MG63 (cell line): Measurements from ENCODE around the gene DNAAF1. TPM values are rescaled to one million over a fixed set of nuclear protein-coding genes. Genes with fewer than 3 reads are reported as not detected.
A peak's percentile ranks its signal among the peaks of the same experiment; 100 is the strongest.

ENCODE experiments used
- DNase-seq: peaks from one replicate; pipeline ENCODE4 v3.0.0-alpha.2; 2020
- H3K27me3 ChIP-seq: fragments of 250-450 bp; sonication (Bioruptor Pico); 2 replicates; pipeline ENCODE4 v1.5.1; 2020; ENCODE audit warnings: mild to moderate bottlenecking, moderate library complexity
- H3K36me3 ChIP-seq: fragments of 250-450 bp; sonication (Bioruptor Pico); 2 replicates; pipeline ENCODE4 v1.5.1; 2020; ENCODE audit warnings: mild to moderate bottlenecking, moderate library complexity
- H3K4me3 ChIP-seq: fragments of 250-450 bp; sonication (Bioruptor Pico); 2 replicates; pipeline ENCODE4 v1.5.1; 2020; ENCODE audit warnings: mild to moderate bottlenecking, moderate library complexity
- H3K9me3 ChIP-seq: fragments of 250-450 bp; sonication (Bioruptor Pico); 2 replicates; pipeline ENCODE4 v1.5.1; 2020; ENCODE audit warnings: mild to moderate bottlenecking, moderate library complexity
- total RNA-seq: library from RNA; depleted of rRNA; stranded (reverse); fragments of >200 nt; shearing (Covaris generic); gene quantifications from 2 replicates; pipeline ENCODE4 v1.2.3, GENCODE V29; 2014; ENCODE audit warnings: low replicate concordance

The DNAAF1 gene
- total RNA-seq, 1 experiment from 2014 or later = not detected

- Histone ChIP-seq H3K27me3 (no peaks in the 10 kb centered on the region), H3K4me3 (peak overlapping the region; percentile 57), H3K36me3 (no peaks in the 10 kb centered on the region), H3K9me3 (no peaks in the 10 kb centered on the region)
- no peak for DNase-seq
Measured at GRCh38 chr16:84143784-84144199, 1.3 kb upstream of the DNAAF1 start.

- peak overlapping the region; percentile 57 for H3K4me3 ChIP-seq
- peak; percentile 4 for DNase-seq
Measured at GRCh38 chr16:84144209-84144858, 774 bp upstream of the DNAAF1 start.

GRCh38 chr16:84150926-84151325 lies 5.8 kb downstream of the DNAAF1 start:
- Histone ChIP-seq H3K36me3 (no peaks in the 10 kb centered on the region), H3K4me3 (no peak overlapping the region), H3K27me3 (no peaks in the 10 kb centered on the region), H3K9me3 (no peaks in the 10 kb centered on the region)
- DNase-seq = no peak

More at GRCh38 chr16:84144209-84144858, 774 bp upstream of the DNAAF1 start:
- H3K27me3 ChIP-seq = no peaks in the 10 kb centered on the region
- no peaks in the 10 kb centered on the region for H3K9me3 ChIP-seq
- no peaks in the 10 kb centered on the region for H3K36me3 ChIP-seq

GRCh38 chr16:84153660-84154214 lies 8.6 kb downstream of the DNAAF1 start:
- peak; percentile 12 for DNase-seq
- Histone ChIP-seq H3K27me3 (no peaks in the 10 kb centered on the region), H3K36me3 (no peaks in the 10 kb centered on the region), H3K4me3 (no peak overlapping the region), H3K9me3 (no peaks in the 10 kb centered on the region)

- Histone ChIP-seq H3K36me3 (no peaks in the 10 kb centered on the region), H3K27me3 (no peaks in the 10 kb centered on the region)
- no peak for DNase-seq
Measured at GRCh38 chr16:84155226-84155625, 10.1 kb downstream of the DNAAF1 start.

GRCh38 chr16:84155771-84156170 lies 10.7 kb downstream of the DNAAF1 start:
- Histone ChIP-seq H3K9me3 (no peaks in the 10 kb centered on the region), H3K4me3 (no peak overlapping the region), H3K36me3 (no peaks in the 10 kb centered on the region), H3K27me3 (no peaks in the 10 kb centered on the region)
- no peak for DNase-seq

More at GRCh38 chr16:84155226-84155625, 10.1 kb downstream of the DNAAF1 start:
- no peak overlapping the region for H3K4me3 ChIP-seq
- no peaks in the 10 kb centered on the region for H3K9me3 ChIP-seq

GRCh38 chr16:84156342-84156784 lies 11.3 kb downstream of the DNAAF1 start:
- Histone ChIP-seq H3K4me3 (no peak overlapping the region), H3K9me3 (no peaks in the 10 kb centered on the region), H3K36me3 (no peaks in the 10 kb centered on the region), H3K27me3 (no peaks in the 10 kb centered on the region)
- peak; percentile 4 for DNase-seq

- H3K4me3 ChIP-seq = no peak overlapping the region
- no peak for DNase-seq
Measured at GRCh38 chr16:84159007-84159406, 13.9 kb downstream of the DNAAF1 start.

GRCh38 chr16:84159800-84160199 lies 14.7 kb downstream of the DNAAF1 start:
- Histone ChIP-seq H3K9me3 (no peaks in the 10 kb centered on the region), H3K27me3 (no peaks in the 10 kb centered on the region), H3K4me3 (no peak overlapping the region), H3K36me3 (no peaks in the 10 kb centered on the region)
- no peak for DNase-seq

More at GRCh38 chr16:84159007-84159406, 13.9 kb downstream of the DNAAF1 start:
- Histone ChIP-seq H3K9me3 (no peaks in the 10 kb centered on the region), H3K27me3 (no peaks in the 10 kb centered on the region), H3K36me3 (no peaks in the 10 kb centered on the region)

GRCh38 chr16:84161037-84161436 lies 15.9 kb downstream of the DNAAF1 start:
- Histone ChIP-seq H3K4me3 (no peak overlapping the region), H3K9me3 (no peaks in the 10 kb centered on the region), H3K27me3 (no peaks in the 10 kb centered on the region), H3K36me3 (no peaks in the 10 kb centered on the region)
- no peak for DNase-seq

- Histone ChIP-seq H3K36me3 (no peaks in the 10 kb centered on the region), H3K9me3 (no peaks in the 10 kb centered on the region), H3K27me3 (no peaks in the 10 kb centered on the region), H3K4me3 (no peak overlapping the region)
- no peak for DNase-seq
Measured at GRCh38 chr16:84161801-84162200, 16.7 kb downstream of the DNAAF1 start.

GRCh38 chr16:84165746-84166145 lies 20.6 kb downstream of the DNAAF1 start:
- no peaks in the 10 kb centered on the region for H3K9me3 ChIP-seq
- no peak overlapping the region for H3K4me3 ChIP-seq
- H3K27me3 ChIP-seq = no peaks in the 10 kb centered on the region

GRCh38 chr16:84166796-84167695 lies 21.9 kb downstream of the DNAAF1 start:
- DNase-seq = no peak
- Histone ChIP-seq H3K9me3 (no peaks in the 10 kb centered on the region), H3K36me3 (no peaks in the 10 kb centered on the region), H3K4me3 (no peak overlapping the region), H3K27me3 (no peaks in the 10 kb centered on the region)

More at GRCh38 chr16:84165746-84166145, 20.6 kb downstream of the DNAAF1 start:
- no peaks in the 10 kb centered on the region for H3K36me3 ChIP-seq
- no peak for DNase-seq

- DNase-seq = no peak
- H3K36me3 ChIP-seq = no peaks in the 10 kb centered on the region
- H3K9me3 ChIP-seq = no peaks in the 10 kb centered on the region
- H3K27me3 ChIP-seq = no peaks in the 10 kb centered on the region
- no peak overlapping the region for H3K4me3 ChIP-seq
Measured at GRCh38 chr16:84169765-84170310, 24.7 kb downstream of the DNAAF1 start.

- DNase-seq = no peak
- no peaks in the 10 kb centered on the region for H3K27me3 ChIP-seq
- no peak overlapping the region for H3K4me3 ChIP-seq
- no peaks in the 10 kb centered on the region for H3K9me3 ChIP-seq
- no peaks in the 10 kb centered on the region for H3K36me3 ChIP-seq
Measured at GRCh38 chr16:84174396-84174795, 29.3 kb downstream of the DNAAF1 start.

- H3K36me3 ChIP-seq = no peaks in the 10 kb centered on the region
- no peaks in the 10 kb centered on the region for H3K9me3 ChIP-seq
- no peak overlapping the region for H3K4me3 ChIP-seq
- H3K27me3 ChIP-seq = no peaks in the 10 kb centered on the region
- DNase-seq = peak; percentile 27
Measured at GRCh38 chr16:84175350-84176081, 30.4 kb downstream of the DNAAF1 start.
